ENCODE data around the gene RNF148.

- TF ChIP-seq CTCF (IDR thresholded peaks at IDR 0.05; ENCODE audit: insufficient read depth, low read length, poor library complexity, severe bottlenecking), result no peak
- TF ChIP-seq EZH2phosphoT487 (conservative IDR thresholded peaks at IDR 0.05; ENCODE audit: low read length), result no peak
These were observed 13.2 kb downstream of the RNF148 start for GRCh38 chr7:122689346-122690109.

All from SU-DHL-6 (cell line).